Astrocyte of the cerebellum (primary cell): ENCODE data around the gene HOMER1.

Experiments
- DNase-seq: peaks from one replicate; pipeline ENCODE4 v3.0.0-alpha.2; 2011; ENCODE audit warnings: low read depth
- H3K4me3 ChIP-seq: 2 replicates; pipeline ENCODE4 v1.5.1; 2011; ENCODE audit warnings: mild to moderate bottlenecking, low read depth, low read length, moderate library complexity
- in situ Hi-C: cut with HindIII; loops from 2 replicates; pipeline ENCODE4 v1.10.0; 2017; ENCODE audit warnings: low sequenced_read_pairs
- TF ChIP-seq, protein P1 (sequence below): IDR thresholded peaks from 2 replicates; pipeline ENCODE4 v1.5.1; 2012; ENCODE audit warnings: low read length, low read depth, moderate library complexity, mild to moderate bottlenecking; ENCODE audit errors: missing control alignments

HOMER1 gene

DNA sequence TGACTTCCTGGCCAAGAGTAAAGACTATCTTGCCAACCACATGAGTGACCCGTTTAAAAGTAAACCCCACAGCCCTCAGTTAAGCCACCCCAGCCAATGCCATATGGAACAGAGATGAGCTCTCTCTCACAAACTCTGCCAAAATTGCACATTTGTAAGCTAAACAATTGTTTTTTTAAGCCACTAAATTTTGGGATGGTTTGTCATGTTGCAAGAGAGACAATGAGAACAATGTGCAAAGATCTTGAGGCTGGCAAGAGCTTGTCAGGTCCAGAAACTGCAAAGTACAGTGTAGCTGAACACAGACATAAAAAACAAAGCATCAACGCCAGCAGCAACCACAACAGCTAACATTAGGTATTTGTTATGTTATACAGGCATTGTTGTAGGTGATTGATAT is 27.8 kb downstream of the HOMER1 start:
- in situ Hi-C loops, result no loop called here

GRCh38 chr5:79484731-79485130 is 29.2 kb downstream of the HOMER1 start:
- TF ChIP-seq, protein P1, sequence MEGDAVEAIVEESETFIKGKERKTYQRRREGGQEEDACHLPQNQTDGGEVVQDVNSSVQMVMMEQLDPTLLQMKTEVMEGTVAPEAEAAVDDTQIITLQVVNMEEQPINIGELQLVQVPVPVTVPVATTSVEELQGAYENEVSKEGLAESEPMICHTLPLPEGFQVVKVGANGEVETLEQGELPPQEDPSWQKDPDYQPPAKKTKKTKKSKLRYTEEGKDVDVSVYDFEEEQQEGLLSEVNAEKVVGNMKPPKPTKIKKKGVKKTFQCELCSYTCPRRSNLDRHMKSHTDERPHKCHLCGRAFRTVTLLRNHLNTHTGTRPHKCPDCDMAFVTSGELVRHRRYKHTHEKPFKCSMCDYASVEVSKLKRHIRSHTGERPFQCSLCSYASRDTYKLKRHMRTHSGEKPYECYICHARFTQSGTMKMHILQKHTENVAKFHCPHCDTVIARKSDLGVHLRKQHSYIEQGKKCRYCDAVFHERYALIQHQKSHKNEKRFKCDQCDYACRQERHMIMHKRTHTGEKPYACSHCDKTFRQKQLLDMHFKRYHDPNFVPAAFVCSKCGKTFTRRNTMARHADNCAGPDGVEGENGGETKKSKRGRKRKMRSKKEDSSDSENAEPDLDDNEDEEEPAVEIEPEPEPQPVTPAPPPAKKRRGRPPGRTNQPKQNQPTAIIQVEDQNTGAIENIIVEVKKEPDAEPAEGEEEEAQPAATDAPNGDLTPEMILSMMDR, result no peak
- in situ Hi-C loops, result no loop called here
- no peak overlapping the region for H3K4me3 ChIP-seq
- no peak for DNase-seq

More for the DNA sequence above, 27.8 kb downstream of the HOMER1 start:
- TF ChIP-seq, protein P1, result no peak
- no peak for DNase-seq
- H3K4me3 ChIP-seq, result no peak overlapping the region

GRCh38 chr5:79481574-79481973 is 32.4 kb downstream of the HOMER1 start:
- TF ChIP-seq, protein P1, result no peak
- in situ Hi-C loops, result no loop called here
- DNase-seq, result no peak
- no peak overlapping the region for H3K4me3 ChIP-seq

DNA sequence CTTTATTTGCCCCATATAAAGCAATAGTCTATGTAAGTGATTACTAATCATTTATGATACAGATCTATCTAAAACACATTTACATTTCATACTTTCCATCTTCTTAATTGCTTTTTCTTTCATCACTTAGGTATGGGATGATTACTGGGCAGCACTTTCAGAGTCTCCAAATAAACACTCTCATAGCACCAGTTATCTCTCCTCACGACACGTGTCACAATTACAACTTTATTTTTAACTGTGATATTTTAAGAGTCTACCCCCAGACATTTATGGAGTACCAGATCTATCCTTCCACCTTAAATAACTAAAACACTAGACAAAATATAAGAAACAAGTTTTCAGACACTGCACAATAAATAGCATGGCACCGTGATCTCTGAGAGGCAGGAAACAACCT is 32.9 kb downstream of the HOMER1 start:
- in situ Hi-C loops, result no loop called here
- no peak for DNase-seq
- TF ChIP-seq, protein P1, result no peak
- H3K4me3 ChIP-seq, result no peak overlapping the region

DNA sequence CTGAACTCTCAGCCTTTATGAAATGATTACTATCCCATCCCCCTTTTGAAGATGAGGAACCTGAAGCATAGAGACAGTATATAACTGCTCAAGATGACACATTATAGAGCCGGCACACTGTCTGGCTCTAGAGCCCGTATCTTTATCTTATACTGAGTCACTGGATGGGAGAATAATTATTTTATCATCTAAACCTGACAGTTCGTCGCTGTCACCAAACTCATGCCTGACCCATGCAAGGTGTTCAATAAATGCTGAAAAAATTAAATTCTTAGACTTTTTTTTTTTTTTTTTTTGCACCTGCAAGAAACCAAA is 38.8 kb downstream of the HOMER1 start:
- TF ChIP-seq, protein P1, result no peak
- DNase-seq, result no peak
- H3K4me3 ChIP-seq, result no peak overlapping the region
- in situ Hi-C loops, result no loop called here

GRCh38 chr5:79474367-79475151 is 39.4 kb downstream of the HOMER1 start:
- TF ChIP-seq, protein P1, result no peak
- DNase-seq, result no peak
- no peak overlapping the region for H3K4me3 ChIP-seq
- in situ Hi-C loops, result no loop called here
